ENCODE results near the gene UBR4. TPM values are rescaled to one million over a fixed set of nuclear protein-coding genes. Genes with fewer than 3 reads are reported as not detected.

Gene UBR4
- total RNA-seq, 1 donor from 2014 or later = 58.1 TPM

GRCh38 chr1:19087017-19087736 is 122.9 kb downstream of the UBR4 start:
- DNase-seq (no peak), ATAC-seq (ENCODE audit: poor library complexity) (no peak)
- intact Hi-C loops (cut with DNase I) = no loop called here

- intact Hi-C loops (cut with DNase I) = no loop called here
- DNase-seq = no peak
- ATAC-seq (ENCODE audit: poor library complexity) = peak; percentile 70
Measured at GRCh38 chr1:19086176-19086875, 123.7 kb downstream of the UBR4 start.

- ATAC-seq (ENCODE audit: poor library complexity) = no peak
Measured at GRCh38 chr1:19084206-19084738, 125.8 kb downstream of the UBR4 start.

GRCh38 chr1:19083081-19083480 is 127.0 kb downstream of the UBR4 start:
- intact Hi-C loops (cut with DNase I) = no loop called here
- ATAC-seq (ENCODE audit: poor library complexity) = no peak
- DNase-seq = no peak

More at GRCh38 chr1:19084206-19084738, 125.8 kb downstream of the UBR4 start:
- no peak for DNase-seq
- intact Hi-C loops (cut with DNase I) = no loop called here

GRCh38 chr1:19081218-19081893 is 128.7 kb downstream of the UBR4 start:
- DNase-seq (no peak), ATAC-seq (ENCODE audit: poor library complexity) (peak; percentile 65)
- intact Hi-C loops (cut with DNase I) = no loop called here

GRCh38 chr1:19080721-19081120 is 129.3 kb downstream of the UBR4 start:
- DNase-seq = no peak
- intact Hi-C loops (cut with DNase I) = no loop called here
- no peak for ATAC-seq (ENCODE audit: poor library complexity)

- DNase-seq (no peak), ATAC-seq (ENCODE audit: poor library complexity) (no peak)
- intact Hi-C loops (cut with DNase I) = no loop called here
Measured at GRCh38 chr1:19079541-19080472, 130.3 kb downstream of the UBR4 start.

- no peak for ATAC-seq (ENCODE audit: poor library complexity)
- intact Hi-C loops (cut with DNase I) = no loop called here
- DNase-seq = no peak
Measured at GRCh38 chr1:19078536-19078935, 131.5 kb downstream of the UBR4 start.

- no peak for DNase-seq
- no peak for ATAC-seq (ENCODE audit: poor library complexity)
- intact Hi-C loops (cut with DNase I) = no loop called here
Measured at GRCh38 chr1:19076841-19077616, 133.0 kb downstream of the UBR4 start.

GRCh38 chr1:19074902-19075721 is 135.0 kb downstream of the UBR4 start:
- intact Hi-C loops (cut with DNase I) = no loop called here
- peak; percentile 61 for DNase-seq
- peak; percentile 66 for ATAC-seq (ENCODE audit: poor library complexity)

- DNase-seq = no peak
- intact Hi-C loops (cut with DNase I) = no loop called here
- ATAC-seq (ENCODE audit: poor library complexity) = no peak
Measured at GRCh38 chr1:19074361-19074901, 135.6 kb downstream of the UBR4 start.

GRCh38 chr1:19073311-19074186 is 136.5 kb downstream of the UBR4 start:
- DNase-seq = peak; percentile 72
- intact Hi-C loops (cut with DNase I) = no loop called here
- peak; percentile 73 for ATAC-seq (ENCODE audit: poor library complexity)

GRCh38 chr1:19072285-19072981 is 137.6 kb downstream of the UBR4 start:
- no peak for ATAC-seq (ENCODE audit: poor library complexity)
- intact Hi-C loops (cut with DNase I) = no loop called here
- peak; percentile 39 for DNase-seq

- no peak for ATAC-seq (ENCODE audit: poor library complexity)
- intact Hi-C loops (cut with DNase I) = no loop called here
- peak; percentile 14 for DNase-seq
Measured at GRCh38 chr1:19071674-19072281, 138.3 kb downstream of the UBR4 start.

Data from Right ventricle myocardium superior (tissue), 1 donor.